NCI-H2081 treated with DMSO at 0.1 percent for 48 hours (cell line): ENCODE results near the gene TGM6.
"Not testable (repeated sequence)": the region's sequence is repeated elsewhere in the genome, so short reads cannot be mapped to it uniquely, and the experiment has no call there.

Experiments
- DNase-seq: peaks from one replicate; lab custom pipeline; 2025; lab: John Stamatoyannopoulos, UW

The TGM6 gene

DNA sequence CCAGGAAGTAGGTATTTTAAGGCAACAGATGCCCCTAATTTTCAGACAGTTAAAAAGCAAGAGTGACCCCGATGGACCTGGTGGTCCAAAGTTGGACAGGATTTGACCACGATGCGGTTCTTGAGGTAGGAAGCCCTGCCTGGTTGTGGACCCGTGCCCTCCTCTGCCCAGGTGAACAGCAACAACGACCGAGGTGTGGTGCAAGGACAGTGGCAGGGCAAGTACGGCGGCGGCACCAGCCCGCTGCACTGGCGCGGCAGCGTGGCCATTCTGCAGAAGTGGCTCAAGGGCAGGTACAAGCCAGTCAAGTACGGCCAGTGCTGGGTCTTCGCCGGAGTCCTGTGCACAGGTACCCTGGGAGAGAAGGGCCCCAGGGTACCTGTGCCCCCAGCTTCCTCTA lies 18.7 kb downstream of the TGM6 start:
- DNase-seq = no peak

DNA sequence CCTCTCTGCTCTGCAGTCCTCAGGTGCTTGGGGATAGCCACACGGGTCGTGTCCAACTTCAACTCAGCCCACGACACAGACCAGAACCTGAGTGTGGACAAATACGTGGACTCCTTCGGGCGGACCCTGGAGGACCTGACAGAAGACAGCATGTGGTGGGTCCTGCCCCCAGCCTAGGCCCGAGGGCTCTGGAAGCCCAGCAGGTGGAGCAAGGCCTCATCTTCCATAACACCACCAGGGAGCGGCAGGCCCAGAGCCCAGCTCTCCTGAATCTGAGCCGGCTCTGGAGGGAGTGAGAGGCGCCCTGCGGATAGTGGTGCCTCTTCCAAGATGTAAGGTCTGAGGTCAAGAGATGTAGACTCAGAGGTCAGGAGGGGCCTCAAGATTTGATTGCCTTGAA lies 19.6 kb downstream of the TGM6 start:
- no peak for DNase-seq

DNA sequence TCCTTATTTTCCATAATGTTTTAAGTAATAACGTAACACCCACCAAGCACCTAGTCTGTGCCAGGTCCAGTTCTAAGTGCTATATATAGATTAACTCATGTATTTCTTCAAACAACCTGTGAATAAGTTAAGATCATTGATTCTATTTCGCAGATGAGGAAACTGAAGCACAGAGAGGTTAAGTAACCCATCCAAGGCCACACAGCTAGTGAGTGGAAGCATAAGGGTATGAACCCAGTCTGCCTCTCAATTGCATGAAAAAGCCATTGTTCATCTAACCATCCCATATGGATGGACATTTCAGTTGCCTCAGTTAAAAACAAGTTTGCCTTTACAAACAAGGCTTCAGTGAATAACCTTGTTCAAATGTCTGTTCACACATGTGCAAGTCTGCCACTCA lies 20.8 kb downstream of the TGM6 start:
- DNase-seq = no peak

- DNase-seq = no peak
Observed at GRCh38 chr20:2402271-2402980, 21.7 kb downstream of the TGM6 start.

GRCh38 chr20:2403291-2404052 lies 22.8 kb downstream of the TGM6 start:
- DNase-seq = no peak

DNA sequence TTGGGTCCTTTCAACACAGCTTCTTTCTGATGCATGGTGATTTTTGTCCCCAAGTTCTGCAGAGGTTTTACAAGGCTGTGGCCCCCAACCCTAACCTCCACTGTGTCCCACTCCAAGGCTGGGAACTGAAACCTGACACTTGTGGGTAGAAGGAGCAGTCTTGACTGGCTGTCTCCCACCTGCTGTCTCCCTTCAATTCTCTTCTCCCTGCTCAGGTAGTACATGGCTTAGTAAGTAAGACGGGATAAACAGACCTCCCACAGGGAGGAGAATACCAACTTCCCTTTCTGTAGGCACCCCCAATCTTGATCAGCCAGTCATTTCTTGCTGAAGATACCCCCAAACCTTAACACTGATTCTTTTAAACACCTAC lies 25.0 kb downstream of the TGM6 start:
- no peak for DNase-seq

DNA sequence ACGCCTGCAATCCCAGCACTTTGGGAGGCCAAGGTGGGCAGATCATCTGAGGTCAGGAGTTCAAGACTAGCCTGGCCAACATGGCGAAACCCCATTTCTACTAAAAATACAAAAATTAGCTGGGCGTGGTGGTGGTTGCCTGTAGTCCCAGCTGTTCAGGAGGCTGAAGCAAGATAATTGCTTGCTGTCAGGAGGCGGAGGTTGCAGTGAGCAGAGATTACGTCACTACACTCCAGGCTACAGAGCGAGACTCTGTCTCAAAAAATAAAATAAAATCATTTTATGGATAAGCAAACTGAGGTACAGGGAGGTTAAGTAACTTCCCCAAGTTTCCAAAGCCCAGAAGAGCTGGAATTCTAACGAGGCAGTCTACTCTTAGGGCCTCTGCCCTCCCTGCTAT lies 26.7 kb downstream of the TGM6 start:
- not testable (repeated sequence) for DNase-seq

GRCh38 chr20:2408111-2408510 lies 27.4 kb downstream of the TGM6 start:
- DNase-seq = no peak

DNA sequence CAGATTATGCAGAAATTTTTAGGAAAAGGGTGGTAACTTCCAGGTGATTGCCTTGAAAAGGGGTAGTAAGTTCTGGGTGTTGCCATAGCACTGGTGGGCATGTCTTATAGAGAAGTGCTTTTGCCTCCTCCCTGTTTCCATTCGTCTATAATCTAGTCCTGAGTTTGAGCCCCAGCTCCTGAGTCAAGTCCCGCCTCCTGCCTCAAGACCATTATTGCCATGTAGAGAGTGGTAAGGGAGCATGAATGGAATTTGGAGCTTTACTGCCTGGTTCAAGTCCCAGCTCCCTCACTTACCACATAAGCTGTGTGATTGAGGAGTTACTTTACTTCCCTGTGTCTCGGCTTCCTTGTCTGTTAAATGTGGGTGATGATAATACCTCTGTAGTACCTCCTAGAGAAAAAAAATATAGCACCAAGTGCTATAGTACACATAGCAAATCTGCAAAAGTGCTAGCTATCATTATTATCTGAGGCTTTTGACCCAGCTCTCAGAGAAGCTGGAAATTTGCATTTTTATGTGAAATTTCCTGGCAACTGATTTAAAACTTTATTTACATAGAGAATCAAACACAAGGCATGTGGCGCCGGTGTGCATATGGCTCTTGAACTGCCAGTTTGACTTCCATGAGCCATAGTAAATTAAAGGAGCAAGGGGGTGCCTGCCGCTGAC lies 36.0 kb downstream of the TGM6 start:
- peak; percentile 5 for DNase-seq

DNA sequence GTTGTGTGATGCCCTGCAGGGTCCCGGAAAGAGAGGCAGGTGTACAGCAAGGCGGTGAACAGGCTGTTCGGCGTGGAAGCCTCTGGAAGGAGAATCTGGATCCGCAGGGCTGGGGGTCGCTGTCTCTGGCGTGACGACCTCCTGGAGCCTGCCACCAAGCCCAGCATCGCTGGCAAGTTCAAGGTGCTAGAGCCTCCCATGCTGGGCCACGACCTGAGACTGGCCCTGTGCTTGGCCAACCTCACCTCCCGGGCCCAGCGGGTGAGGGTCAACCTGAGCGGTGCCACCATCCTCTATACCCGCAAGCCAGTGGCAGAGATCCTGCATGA lies 36.5 kb downstream of the TGM6 start:
- DNase-seq = no peak

DNA sequence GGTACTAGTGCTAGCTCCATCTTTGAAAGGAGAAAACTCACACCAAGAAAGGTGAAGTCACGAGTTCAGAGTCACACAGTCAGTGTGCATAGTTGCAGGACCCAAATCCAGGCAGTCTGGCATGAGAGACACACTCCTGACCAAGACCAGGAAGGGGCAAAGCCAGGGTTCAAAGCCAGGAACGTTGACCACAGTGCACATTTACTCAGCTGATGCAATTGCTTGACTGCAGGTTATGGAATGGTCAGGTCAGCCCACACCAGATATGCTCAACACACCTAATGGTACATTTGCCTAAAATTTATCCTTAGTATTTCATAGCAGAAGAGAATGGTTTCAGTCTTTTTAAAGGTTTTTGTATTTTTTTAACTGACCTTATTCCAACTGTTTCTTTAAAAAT lies 37.7 kb downstream of the TGM6 start:
- no peak for DNase-seq

DNA sequence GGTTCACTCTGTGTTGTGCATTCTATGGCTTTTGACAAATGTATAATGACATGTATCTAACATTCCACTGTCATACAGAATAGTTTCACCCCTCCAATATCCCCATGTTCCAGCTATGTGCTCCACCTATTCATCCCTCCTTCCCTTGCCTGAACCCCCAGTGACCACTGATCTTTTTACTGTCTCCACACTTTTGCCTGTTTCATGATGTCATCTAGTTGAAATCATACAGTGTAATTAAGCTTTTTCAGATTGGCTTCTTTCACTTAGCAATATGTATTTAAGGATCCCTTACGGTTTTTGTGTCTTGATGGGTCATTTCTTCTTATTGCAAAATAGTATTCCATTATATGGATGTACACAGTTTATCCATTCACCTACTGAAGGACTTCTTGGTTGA lies 39.8 kb downstream of the TGM6 start:
- no peak for DNase-seq

DNA sequence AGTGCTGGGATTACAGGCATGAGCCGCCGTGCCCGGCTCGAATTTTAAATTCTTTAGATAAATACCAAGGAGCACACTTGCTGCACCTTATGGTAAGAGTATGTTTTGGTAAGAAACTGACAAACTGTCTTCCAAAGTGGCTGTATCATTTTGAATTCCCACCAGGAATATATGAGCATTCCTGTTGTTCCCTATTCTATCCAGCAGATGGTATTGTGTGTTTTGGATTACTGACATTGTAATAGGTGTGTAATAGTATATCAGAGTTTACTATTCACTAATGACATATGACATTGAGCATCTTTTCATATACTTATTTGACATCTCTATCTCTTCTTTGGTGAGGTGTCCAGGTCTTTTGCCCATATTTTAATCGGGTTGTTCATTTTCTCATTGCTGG lies 40.5 kb downstream of the TGM6 start:
- no peak for DNase-seq

GRCh38 chr20:2429051-2429450 lies 48.4 kb downstream of the TGM6 start:
- DNase-seq = no peak

DNA sequence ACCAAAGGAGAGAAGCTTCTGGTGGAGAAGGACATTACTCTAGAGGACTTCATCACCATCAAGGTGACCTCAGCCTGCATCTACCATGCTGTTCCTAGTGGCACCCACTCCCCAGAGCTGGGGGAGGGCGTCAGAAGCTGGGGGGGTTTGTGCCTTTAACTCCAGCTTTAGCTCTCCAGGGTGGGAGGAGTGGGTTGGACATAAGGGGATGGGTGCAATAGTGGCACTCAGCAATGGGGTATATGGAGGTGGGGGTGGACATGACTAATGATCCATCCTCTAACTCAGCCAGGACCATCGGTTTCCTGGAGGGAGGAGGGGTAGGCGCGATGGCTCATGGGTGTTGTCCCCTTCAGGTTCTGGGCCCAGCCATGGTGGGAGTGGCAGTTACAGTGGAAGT lies 49.8 kb downstream of the TGM6 start:
- DNase-seq = no peak

- DNase-seq = no peak
Observed at GRCh38 chr20:2431185-2431584, 50.5 kb downstream of the TGM6 start.

- no peak for DNase-seq
Observed at GRCh38 chr20:2446845-2447244, 66.1 kb downstream of the TGM6 start.

- DNase-seq = no peak
Observed at GRCh38 chr20:2449386-2449785, 68.7 kb downstream of the TGM6 start.

- no peak for DNase-seq
Observed at GRCh38 chr20:2451422-2451821, 70.7 kb downstream of the TGM6 start.

GRCh38 chr20:2451939-2452732 lies 71.4 kb downstream of the TGM6 start:
- peak; percentile 42 for DNase-seq

GRCh38 chr20:2453792-2454191 lies 73.1 kb downstream of the TGM6 start:
- DNase-seq = no peak

DNA sequence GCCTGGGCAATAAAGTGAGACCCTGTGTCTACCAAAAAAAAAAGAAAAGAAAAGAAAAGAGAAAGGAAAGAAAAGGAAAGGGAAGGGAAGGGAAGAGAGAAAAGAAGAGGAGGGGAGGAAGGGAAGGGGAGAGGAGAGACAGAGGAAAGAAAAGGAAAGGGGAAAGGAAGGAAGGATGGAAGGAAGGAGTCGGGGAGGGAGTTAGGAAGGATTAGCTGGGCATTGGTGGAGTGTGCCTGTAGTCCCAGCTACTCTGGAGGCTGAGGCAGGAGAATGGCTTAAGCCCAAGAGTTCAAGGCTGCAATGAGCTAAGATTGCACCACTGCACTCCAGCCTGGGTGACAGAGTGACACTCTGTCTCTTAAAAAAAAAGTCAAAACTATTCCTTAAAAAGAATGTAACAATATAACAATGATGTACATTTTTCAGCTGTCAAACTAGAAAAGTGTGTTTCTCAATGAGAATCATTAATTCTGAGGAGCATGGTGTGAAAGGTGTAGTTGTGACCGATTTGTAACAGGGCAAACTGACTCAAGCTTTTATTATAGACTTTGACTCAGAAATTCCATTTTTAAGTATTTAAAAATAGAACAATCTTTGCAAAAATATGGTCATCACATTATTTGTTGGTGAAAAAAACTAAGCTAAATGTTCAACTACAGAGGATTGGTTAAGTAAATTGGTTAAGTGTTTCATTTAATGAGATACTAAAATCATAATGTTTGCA lies 75.2 kb downstream of the TGM6 start:
- DNase-seq = no peak
